HL-60 (cell line): ENCODE measurements around the gene DGUOK.

ENCODE experiments used
- CTCF ChIP-seq: IDR thresholded peaks from one replicate; pipeline ENCODE4 v1.5.1; 2011; ENCODE audit warnings: low read length, control low read depth, inconsistent platforms; ENCODE audit not compliant: insufficient read depth
- GABPA ChIP-seq: IDR thresholded peaks from 2 replicates; pipeline ENCODE4 v1.6.1; 2012; ENCODE audit warnings: low read depth
- POLR2AphosphoS5 ChIP-seq: IDR thresholded peaks from 2 replicates; pipeline ENCODE4 v1.6.1; 2012; ENCODE audit warnings: low read depth
- REST ChIP-seq: IDR thresholded peaks from 2 replicates; pipeline ENCODE4 v1.6.1; 2012; ENCODE audit warnings: low read depth; ENCODE audit not compliant: insufficient replicate concordance

GRCh38 chr2:73992036-73992435, 65.4 kb downstream of the DGUOK start:
- TF ChIP-seq CTCF (no peak), POLR2AphosphoS5 (no peak), REST (no peak), GABPA (no peak)
